Measurements from ENCODE around the gene MAP4K4.

Gene MAP4K4

GRCh38 chr2:101692766-101693165 lies 4.7 kb upstream of the MAP4K4 start:
- DNase-seq (ENCODE audit: low read depth) = no peak

- no peak for DNase-seq (ENCODE audit: low read depth)
Observed at GRCh38 chr2:101693991-101694588, 3.4 kb upstream of the MAP4K4 start.

GRCh38 chr2:101696272-101697123 lies 1.0 kb upstream of the MAP4K4 start:
- no peak for DNase-seq (ENCODE audit: low read depth)

- DNase-seq (ENCODE audit: low read depth) = no peak
Observed at GRCh38 chr2:101698014-101698843, 722 bp downstream of the MAP4K4 start.

- no peak for DNase-seq (ENCODE audit: low read depth)
Observed at GRCh38 chr2:101698844-101699754, 1.6 kb downstream of the MAP4K4 start.

- no peak for DNase-seq (ENCODE audit: low read depth)
Observed at GRCh38 chr2:101699755-101700461, 2.4 kb downstream of the MAP4K4 start.

- DNase-seq (ENCODE audit: low read depth) = no peak
Observed at GRCh38 chr2:101704046-101704466, 6.5 kb downstream of the MAP4K4 start.

- no peak for DNase-seq (ENCODE audit: low read depth)
Observed at GRCh38 chr2:101704816-101705578, 7.5 kb downstream of the MAP4K4 start.

GRCh38 chr2:101706121-101706818 lies 8.8 kb downstream of the MAP4K4 start:
- DNase-seq (ENCODE audit: low read depth) = no peak

- DNase-seq (ENCODE audit: low read depth) = no peak
Observed at GRCh38 chr2:101706819-101707177, 9.3 kb downstream of the MAP4K4 start.

- DNase-seq (ENCODE audit: low read depth) = no peak
Observed at GRCh38 chr2:101710036-101710435, 12.5 kb downstream of the MAP4K4 start.

GRCh38 chr2:101710471-101711318 lies 13.2 kb downstream of the MAP4K4 start:
- no peak for DNase-seq (ENCODE audit: low read depth)

GRCh38 chr2:101714118-101714517 lies 16.6 kb downstream of the MAP4K4 start:
- no peak for DNase-seq (ENCODE audit: low read depth)

GRCh38 chr2:101717071-101717845 lies 19.8 kb downstream of the MAP4K4 start:
- DNase-seq (ENCODE audit: low read depth) = no peak

GRCh38 chr2:101718479-101718878 lies 21.0 kb downstream of the MAP4K4 start:
- DNase-seq (ENCODE audit: low read depth) = no peak

- DNase-seq (ENCODE audit: low read depth) = no peak
Observed at GRCh38 chr2:101718993-101719571, 21.6 kb downstream of the MAP4K4 start.

- no peak for DNase-seq (ENCODE audit: low read depth)
Observed at GRCh38 chr2:101720732-101721131, 23.2 kb downstream of the MAP4K4 start.

GRCh38 chr2:101722864-101723263 lies 25.4 kb downstream of the MAP4K4 start:
- DNase-seq (ENCODE audit: low read depth) = no peak
